ENCODE results near the gene CST9L.

- TF ChIP-seq CTCF (IDR thresholded peaks at IDR 0.05; ENCODE audit: low read depth, low read length, poor library complexity, severe bottlenecking) (no peak), EZH2phosphoT487 (IDR thresholded peaks at IDR 0.05; ENCODE audit: borderline replicate concordance, low read length) (no peak)
Observed at GRCh38 chr20:23524146-23524545, 44.1 kb downstream of the CST9L start.
